Neural cell (in vitro differentiated cells): ENCODE results near the gene FREY1. TPM values are rescaled to one million over a fixed set of nuclear protein-coding genes. Genes with fewer than 3 reads are reported as not detected.
A peak's percentile ranks its signal among the peaks of the same experiment; 100 is the strongest.

Experiments used
- H2AFZ ChIP-seq: fragments of 200-600, 300-800 bp; sonication (generic), shearing (Covaris generic); 2 replicates; pipeline ENCODE4 v1.6.0; 2014; ENCODE audit warnings: low read depth, mild to moderate bottlenecking, antibody characterized with exemption, low read length, moderate library complexity
- H3F3A ChIP-seq: fragments of 200-600 bp; shearing (Covaris generic); 2 replicates; pipeline ENCODE4 v1.6.1; 2016; ENCODE audit warnings: mild to moderate bottlenecking, moderate library complexity, mixed read lengths, antibody characterized with exemption, low read length; ENCODE audit not compliant: insufficient read depth, poor library complexity, severe bottlenecking
- H3K27ac ChIP-seq: fragments of 200-600, 300-800 bp; sonication (generic), shearing (Covaris generic); 2 replicates; pipeline ENCODE4 v1.5.1; 2014; ENCODE audit warnings: mild to moderate bottlenecking, low read length, moderate library complexity
- H3K27me3 ChIP-seq: fragments of 300-800, 200-600 bp; sonication (generic), shearing (Covaris generic); 2 replicates; pipeline ENCODE4 v1.6.0; 2014; ENCODE audit warnings: mild to moderate bottlenecking, low read depth, low read length, moderate library complexity; ENCODE audit not compliant: insufficient read depth
- H3K36me3 ChIP-seq: fragments of 300-800, 200-600 bp; sonication (generic), shearing (Covaris generic); 2 replicates; pipeline ENCODE4 v1.5.1; 2014; ENCODE audit warnings: mild to moderate bottlenecking, antibody characterized with exemption, low read length, moderate library complexity; ENCODE audit not compliant: insufficient read depth
- H3K4me2 ChIP-seq: fragments of 300-800, 200-600 bp; sonication (generic), shearing (Covaris generic); 2 replicates; pipeline ENCODE4 v1.6.0; 2014; ENCODE audit warnings: mild to moderate bottlenecking, low read length
- H3K4me3 ChIP-seq: fragments of 300-800, 200-600 bp; sonication (generic), shearing (Covaris generic); 2 replicates; pipeline ENCODE4 v1.5.1; 2014; ENCODE audit warnings: mild to moderate bottlenecking, low read length, moderate library complexity
- H3K79me2 ChIP-seq: fragments of 200-600 bp; shearing (Covaris generic); replicated peaks from 2 replicates; pipeline ENCODE4 v1.6.0; 2014; ENCODE audit warnings: mild to moderate bottlenecking, low read length, moderate library complexity; ENCODE audit not compliant: insufficient read depth
- H3K9ac ChIP-seq: fragments of 300-800, 200-600 bp; sonication (generic), shearing (Covaris generic); 2 replicates; pipeline ENCODE4 v1.6.1; 2016; ENCODE audit warnings: mild to moderate bottlenecking, low read length, mixed read lengths
- H3K9me2 ChIP-seq: fragments of 200-600 bp; shearing (Covaris generic); 2 replicates; pipeline ENCODE4 v1.6.1; 2016; ENCODE audit warnings: mild to moderate bottlenecking, low read length, mixed read lengths; ENCODE audit not compliant: insufficient read depth
- H3K9me3 ChIP-seq: fragments of 200-600, 300-800 bp; sonication (generic), shearing (Covaris generic); 2 replicates; pipeline ENCODE4 v1.6.1; 2016; ENCODE audit warnings: mild to moderate bottlenecking, mixed run types, low read length, moderate library complexity, mixed read lengths
- H4K20me1 ChIP-seq: fragments of 200-600 bp; shearing (Covaris generic); 2 replicates; pipeline ENCODE4 v1.6.1; 2016; ENCODE audit warnings: mild to moderate bottlenecking, mixed run types; ENCODE audit not compliant: insufficient read depth
- EP300 ChIP-seq: fragments of 450-650 bp; conservative IDR thresholded peaks from 2 replicates; pipeline ENCODE4 v1.6.1; 2014; ENCODE audit warnings: antibody characterized with exemption, mild to moderate bottlenecking, moderate library complexity; ENCODE audit not compliant: poor library complexity, severe bottlenecking
- EZH2 ChIP-seq: fragments of 200-600, 300-800 bp; shearing (Covaris generic), sonication (generic); IDR thresholded peaks from 2 replicates; pipeline ENCODE4 v1.6.1; 2014; ENCODE audit warnings: antibody characterized with exemption, low read length, borderline replicate concordance, mild to moderate bottlenecking; ENCODE audit not compliant: insufficient read depth, poor library complexity, severe bottlenecking
- MXI1 ChIP-seq: fragments of 450-650 bp; conservative IDR thresholded peaks from 2 replicates; pipeline ENCODE4 v1.6.1; 2014; ENCODE audit warnings: antibody characterized with exemption, mild to moderate bottlenecking; ENCODE audit not compliant: poor library complexity, severe bottlenecking
- POLR2AphosphoS5 ChIP-seq: IDR thresholded peaks from 2 replicates; pipeline ENCODE4 v1.6.1; 2012
- RAD21 ChIP-seq: fragments of 450-650 bp; conservative IDR thresholded peaks from 2 replicates; pipeline ENCODE4 v1.6.1; 2014; ENCODE audit warnings: antibody characterized with exemption, mild to moderate bottlenecking, moderate library complexity
- SMC3 ChIP-seq: fragments of 450-650 bp; conservative IDR thresholded peaks from 2 replicates; pipeline ENCODE4 v1.6.1; 2014; ENCODE audit warnings: antibody characterized with exemption, mild to moderate bottlenecking, moderate library complexity; ENCODE audit not compliant: poor library complexity
- TAF1 ChIP-seq: IDR thresholded peaks from 2 replicates; pipeline ENCODE4 v1.6.1; 2012; ENCODE audit warnings: low read depth
- polyA plus RNA-seq: library from polyadenylated mRNA; depleted of rRNA; stranded (reverse); fragments of >200 nt; gene quantifications from 2 replicates; pipeline ENCODE4 v1.2.3, GENCODE V29; 2014
- TF ChIP-seq, protein P1 (sequence below): IDR thresholded peaks from 2 replicates; pipeline ENCODE4 v1.6.1; 2012; ENCODE audit warnings: borderline replicate concordance
- TF ChIP-seq, protein P2 (sequence below): fragments of 450-650 bp; IDR thresholded peaks from 2 replicates; pipeline ENCODE4 v1.5.1; 2014; ENCODE audit warnings: antibody characterized with exemption, mild to moderate bottlenecking, moderate library complexity; ENCODE audit not compliant: poor library complexity, severe bottlenecking

Gene FREY1
- polyA plus RNA-seq, 1 donor from 2014 or later: not detected

DNA sequence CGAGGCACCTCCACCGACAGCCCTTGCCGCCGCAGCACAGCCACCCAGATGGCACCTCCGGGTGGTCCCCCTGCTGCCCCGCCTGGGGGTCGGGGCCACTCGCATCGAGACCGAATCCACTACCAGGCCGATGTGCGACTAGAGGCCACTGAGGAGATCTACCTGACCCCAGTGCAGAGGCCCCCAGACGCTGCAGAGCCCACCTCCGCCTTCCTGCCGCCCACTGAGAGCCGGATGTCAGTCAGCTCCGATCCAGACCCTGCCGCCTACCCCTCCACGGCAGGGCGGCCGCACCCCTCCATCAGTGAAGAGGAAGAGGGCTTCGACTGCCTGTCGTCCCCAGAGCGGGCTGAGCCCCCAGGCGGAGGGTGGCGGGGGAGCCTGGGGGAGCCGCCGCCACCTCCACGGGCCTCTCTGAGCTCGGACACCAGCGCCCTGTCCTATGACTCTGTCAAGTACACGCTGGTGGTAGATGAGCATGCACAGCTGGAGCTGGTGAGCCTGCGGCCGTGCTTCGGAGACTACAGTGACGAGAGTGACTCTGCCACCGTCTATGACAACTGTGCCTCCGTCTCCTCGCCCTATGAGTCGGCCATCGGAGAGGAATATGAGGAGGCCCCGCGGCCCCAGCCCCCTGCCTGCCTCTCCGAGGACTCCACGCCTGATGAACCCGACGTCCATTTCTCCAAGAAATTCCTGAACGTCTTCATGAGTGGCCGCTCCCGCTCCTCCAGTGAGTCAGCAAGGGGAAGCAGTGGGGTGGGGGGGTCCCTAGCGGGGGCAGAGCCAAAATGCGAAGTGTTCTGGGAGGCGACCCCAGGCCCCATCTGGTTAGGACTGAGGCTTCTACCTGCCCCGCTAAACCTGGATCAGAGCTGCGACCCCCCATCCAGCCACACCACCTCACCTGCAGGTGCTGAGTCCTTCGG is 4.4 kb downstream of the FREY1 start:
- Histone ChIP-seq H3F3A (no peaks in the 10 kb centered on the region), H3K79me2 (peaks cover 26% of the 10 kb centered on the region), H3K36me3 (no peaks in the 10 kb centered on the region), H3K4me3 (no peak overlapping the region), H4K20me1 (peaks cover 3% of the 10 kb centered on the region), H3K9me2 (no peaks in the 10 kb centered on the region), H3K9me3 (no peaks in the 10 kb centered on the region), H3K27me3 (no peaks in the 10 kb centered on the region), H3K9ac (no peak overlapping the region), H3K4me2 (no peak overlapping the region), H2AFZ (no peak overlapping the region), H3K27ac (no peak overlapping the region)
- TF ChIP-seq SMC3 (no peak), RAD21 (no peak), EP300 (no peak), TAF1 (no peak), EZH2 (no peak)
- TF ChIP-seq, protein P1, sequence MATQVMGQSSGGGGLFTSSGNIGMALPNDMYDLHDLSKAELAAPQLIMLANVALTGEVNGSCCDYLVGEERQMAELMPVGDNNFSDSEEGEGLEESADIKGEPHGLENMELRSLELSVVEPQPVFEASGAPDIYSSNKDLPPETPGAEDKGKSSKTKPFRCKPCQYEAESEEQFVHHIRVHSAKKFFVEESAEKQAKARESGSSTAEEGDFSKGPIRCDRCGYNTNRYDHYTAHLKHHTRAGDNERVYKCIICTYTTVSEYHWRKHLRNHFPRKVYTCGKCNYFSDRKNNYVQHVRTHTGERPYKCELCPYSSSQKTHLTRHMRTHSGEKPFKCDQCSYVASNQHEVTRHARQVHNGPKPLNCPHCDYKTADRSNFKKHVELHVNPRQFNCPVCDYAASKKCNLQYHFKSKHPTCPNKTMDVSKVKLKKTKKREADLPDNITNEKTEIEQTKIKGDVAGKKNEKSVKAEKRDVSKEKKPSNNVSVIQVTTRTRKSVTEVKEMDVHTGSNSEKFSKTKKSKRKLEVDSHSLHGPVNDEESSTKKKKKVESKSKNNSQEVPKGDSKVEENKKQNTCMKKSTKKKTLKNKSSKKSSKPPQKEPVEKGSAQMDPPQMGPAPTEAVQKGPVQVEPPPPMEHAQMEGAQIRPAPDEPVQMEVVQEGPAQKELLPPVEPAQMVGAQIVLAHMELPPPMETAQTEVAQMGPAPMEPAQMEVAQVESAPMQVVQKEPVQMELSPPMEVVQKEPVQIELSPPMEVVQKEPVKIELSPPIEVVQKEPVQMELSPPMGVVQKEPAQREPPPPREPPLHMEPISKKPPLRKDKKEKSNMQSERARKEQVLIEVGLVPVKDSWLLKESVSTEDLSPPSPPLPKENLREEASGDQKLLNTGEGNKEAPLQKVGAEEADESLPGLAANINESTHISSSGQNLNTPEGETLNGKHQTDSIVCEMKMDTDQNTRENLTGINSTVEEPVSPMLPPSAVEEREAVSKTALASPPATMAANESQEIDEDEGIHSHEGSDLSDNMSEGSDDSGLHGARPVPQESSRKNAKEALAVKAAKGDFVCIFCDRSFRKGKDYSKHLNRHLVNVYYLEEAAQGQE: no peak
- TF ChIP-seq, protein P2, sequence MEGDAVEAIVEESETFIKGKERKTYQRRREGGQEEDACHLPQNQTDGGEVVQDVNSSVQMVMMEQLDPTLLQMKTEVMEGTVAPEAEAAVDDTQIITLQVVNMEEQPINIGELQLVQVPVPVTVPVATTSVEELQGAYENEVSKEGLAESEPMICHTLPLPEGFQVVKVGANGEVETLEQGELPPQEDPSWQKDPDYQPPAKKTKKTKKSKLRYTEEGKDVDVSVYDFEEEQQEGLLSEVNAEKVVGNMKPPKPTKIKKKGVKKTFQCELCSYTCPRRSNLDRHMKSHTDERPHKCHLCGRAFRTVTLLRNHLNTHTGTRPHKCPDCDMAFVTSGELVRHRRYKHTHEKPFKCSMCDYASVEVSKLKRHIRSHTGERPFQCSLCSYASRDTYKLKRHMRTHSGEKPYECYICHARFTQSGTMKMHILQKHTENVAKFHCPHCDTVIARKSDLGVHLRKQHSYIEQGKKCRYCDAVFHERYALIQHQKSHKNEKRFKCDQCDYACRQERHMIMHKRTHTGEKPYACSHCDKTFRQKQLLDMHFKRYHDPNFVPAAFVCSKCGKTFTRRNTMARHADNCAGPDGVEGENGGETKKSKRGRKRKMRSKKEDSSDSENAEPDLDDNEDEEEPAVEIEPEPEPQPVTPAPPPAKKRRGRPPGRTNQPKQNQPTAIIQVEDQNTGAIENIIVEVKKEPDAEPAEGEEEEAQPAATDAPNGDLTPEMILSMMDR: no peak

DNA sequence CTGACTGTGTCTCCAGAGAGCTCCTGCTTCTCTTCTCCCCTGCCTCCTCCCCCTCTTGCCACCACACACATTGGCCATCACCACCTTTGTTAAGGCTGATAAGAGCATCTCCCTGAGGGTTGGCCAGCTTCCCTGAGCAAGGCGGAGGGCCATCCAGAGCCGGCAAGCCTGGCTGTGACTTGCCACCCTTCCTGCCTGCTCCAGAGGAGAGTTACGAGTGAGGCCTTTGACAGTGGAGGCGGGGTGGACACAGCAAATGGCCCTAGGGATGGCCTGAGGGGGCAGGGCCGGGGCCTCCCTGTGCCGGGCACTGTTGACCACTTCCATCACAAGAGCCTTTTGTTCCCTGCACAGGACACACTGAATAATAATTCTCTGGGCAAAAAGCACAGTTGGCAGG is 5.4 kb downstream of the FREY1 start:
- H4K20me1 ChIP-seq: peaks cover 3% of the 10 kb centered on the region
- peaks cover 28% of the 10 kb centered on the region for H3K79me2 ChIP-seq
- peak overlapping the region; percentile 86 for H3K4me3 ChIP-seq
- peak overlapping the region; percentile 84 for H3K9ac ChIP-seq
- H3K27me3 ChIP-seq: no peaks in the 10 kb centered on the region
- H3K27ac ChIP-seq: no peak overlapping the region
- TF ChIP-seq, protein P1: no peak
- no peak for TF ChIP-seq EP300
- no peak for TF ChIP-seq TAF1
- TF ChIP-seq RAD21: no peak
- TF ChIP-seq, protein P2: no peak
- TF ChIP-seq EZH2: no peak
- TF ChIP-seq MXI1: no peak
- no peak for TF ChIP-seq SMC3
- TF ChIP-seq POLR2AphosphoS5: no peak
- no peaks in the 10 kb centered on the region for H3K9me3 ChIP-seq
- no peaks in the 10 kb centered on the region for H3K36me3 ChIP-seq
- H3K4me2 ChIP-seq: no peak overlapping the region
- no peak overlapping the region for H2AFZ ChIP-seq
- no peaks in the 10 kb centered on the region for H3F3A ChIP-seq
- no peaks in the 10 kb centered on the region for H3K9me2 ChIP-seq
